Measurements from ENCODE around the gene SUZ12.
"Not testable (repeated sequence)": the region's sequence is repeated elsewhere in the genome, so short reads cannot be mapped to it uniquely, and the experiment has no call there.

The SUZ12 gene

GRCh38 chr17:32033223-32033622 is 96.4 kb downstream of the SUZ12 start:
- in situ Hi-C loops (cut with MboI; ENCODE audit: low sequenced_read_pairs): no loop called here

- in situ Hi-C loops (cut with MboI; ENCODE audit: low sequenced_read_pairs): not testable (repeated sequence)
Observed at GRCh38 chr17:32033812-32034211, 97.0 kb downstream of the SUZ12 start.

DNA sequence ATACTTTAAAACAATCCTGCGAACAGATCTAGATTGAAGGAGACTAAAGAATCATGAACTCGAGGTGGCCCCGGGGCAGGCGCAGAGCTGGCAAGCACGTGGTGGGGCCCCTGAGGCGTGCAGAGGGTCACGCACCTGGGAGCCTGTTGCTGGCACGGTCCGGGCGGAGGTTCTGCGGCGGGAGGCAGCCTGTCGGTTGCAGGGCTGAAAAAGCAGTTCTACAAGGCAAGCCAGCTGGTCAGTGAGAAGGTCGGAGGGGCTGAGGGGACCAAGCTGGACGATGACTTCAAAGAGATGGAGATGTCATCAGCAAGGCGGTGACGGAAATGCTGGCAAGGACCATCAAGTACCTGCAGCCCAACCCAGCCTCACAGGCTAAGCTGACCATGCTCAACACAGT is 103.4 kb downstream of the SUZ12 start:
- in situ Hi-C loops (cut with MboI; ENCODE audit: low sequenced_read_pairs): not testable (repeated sequence)

- in situ Hi-C loops (cut with MboI; ENCODE audit: low sequenced_read_pairs): not testable (repeated sequence)
Observed at GRCh38 chr17:32041306-32041875, 104.6 kb downstream of the SUZ12 start.

GRCh38 chr17:32042266-32042665 is 105.5 kb downstream of the SUZ12 start:
- in situ Hi-C loops (cut with MboI; ENCODE audit: low sequenced_read_pairs): not testable (repeated sequence)

DNA sequence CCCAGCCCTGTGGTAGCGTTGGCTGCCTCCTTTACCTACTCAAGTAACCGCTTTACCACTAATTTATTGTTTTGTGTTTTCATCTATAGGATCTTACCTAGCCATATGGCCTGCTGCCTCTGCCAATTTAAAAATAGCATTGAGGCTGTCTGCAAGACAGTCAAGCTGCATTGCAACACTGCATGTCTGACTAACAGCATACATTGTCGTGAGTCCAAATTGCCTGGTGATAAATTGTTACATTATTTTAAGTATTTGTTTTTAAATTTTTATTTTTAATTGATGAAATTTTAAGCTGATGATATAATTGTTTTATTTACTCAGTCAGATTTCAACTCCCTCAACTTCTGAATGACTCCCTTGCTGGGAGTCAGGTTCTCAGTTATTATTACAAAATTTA is 108.8 kb downstream of the SUZ12 start:
- in situ Hi-C loops (cut with MboI; ENCODE audit: low sequenced_read_pairs): not testable (repeated sequence)

GRCh38 chr17:32047663-32048062 is 110.9 kb downstream of the SUZ12 start:
- in situ Hi-C loops (cut with MboI; ENCODE audit: low sequenced_read_pairs): not testable (repeated sequence)
